NB4 (cell line): ENCODE data around the gene MATN3.

Source experiments
- DNase-seq: peaks from one replicate; pipeline ENCODE4 v3.0.0; 2010; ENCODE audit warnings: low read depth
- H3K4me3 ChIP-seq: one replicate; pipeline ENCODE4 v1.5.1; 2011; ENCODE audit warnings: mild to moderate bottlenecking, low read depth, low read length, moderate library complexity
- MYC ChIP-seq: IDR thresholded peaks from 2 replicates; pipeline ENCODE4 v1.6.1; 2011; ENCODE audit warnings: low read depth, low read length
- POLR2A ChIP-seq: IDR thresholded peaks from 2 replicates; pipeline ENCODE4 v1.6.1; 2011; ENCODE audit warnings: mild to moderate bottlenecking; ENCODE audit not compliant: insufficient read length; ENCODE audit errors: extremely low read depth
- TF ChIP-seq, protein P1 (sequence below): IDR thresholded peaks from 2 replicates; pipeline ENCODE4 v1.6.1; 2011; ENCODE audit warnings: low read depth, low read length
- TF ChIP-seq, protein P2 (sequence below): IDR thresholded peaks from one replicate; pipeline ENCODE4 v1.5.1; 2012; ENCODE audit warnings: low read depth, low read length

Gene MATN3

DNA sequence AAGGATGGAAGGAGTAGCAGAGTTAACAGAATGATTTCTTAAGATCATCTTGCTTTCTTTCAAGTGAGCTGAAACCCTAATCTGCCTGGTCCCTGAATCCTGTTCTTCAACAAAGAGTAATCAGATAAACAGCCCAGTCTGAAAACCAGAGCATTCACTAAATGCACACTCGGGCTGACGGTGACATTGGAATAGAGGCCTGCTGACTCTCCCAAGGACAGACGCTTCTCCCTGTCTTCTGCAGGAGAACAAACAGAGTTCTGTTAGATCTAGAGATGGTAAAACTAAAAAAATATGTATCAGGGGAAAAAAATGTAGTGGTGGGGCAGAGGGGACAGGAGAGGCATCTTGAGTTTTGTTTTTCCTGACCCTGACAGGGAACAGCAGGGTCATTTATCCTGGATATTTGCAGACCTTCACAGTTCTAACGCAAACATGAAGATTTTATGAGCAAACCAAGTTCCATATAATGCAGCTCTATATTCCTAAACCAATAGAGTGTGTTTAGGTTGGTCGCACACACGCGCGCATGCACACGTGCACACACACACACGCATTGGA lies 7.3 kb downstream of the MATN3 start:
- DNase-seq, result no peak
- no peak overlapping the region for H3K4me3 ChIP-seq
- no peak for TF ChIP-seq MYC
- TF ChIP-seq POLR2A, result no peak
- TF ChIP-seq, protein P1, sequence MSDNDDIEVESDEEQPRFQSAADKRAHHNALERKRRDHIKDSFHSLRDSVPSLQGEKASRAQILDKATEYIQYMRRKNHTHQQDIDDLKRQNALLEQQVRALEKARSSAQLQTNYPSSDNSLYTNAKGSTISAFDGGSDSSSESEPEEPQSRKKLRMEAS, result no peak
- TF ChIP-seq, protein P2, sequence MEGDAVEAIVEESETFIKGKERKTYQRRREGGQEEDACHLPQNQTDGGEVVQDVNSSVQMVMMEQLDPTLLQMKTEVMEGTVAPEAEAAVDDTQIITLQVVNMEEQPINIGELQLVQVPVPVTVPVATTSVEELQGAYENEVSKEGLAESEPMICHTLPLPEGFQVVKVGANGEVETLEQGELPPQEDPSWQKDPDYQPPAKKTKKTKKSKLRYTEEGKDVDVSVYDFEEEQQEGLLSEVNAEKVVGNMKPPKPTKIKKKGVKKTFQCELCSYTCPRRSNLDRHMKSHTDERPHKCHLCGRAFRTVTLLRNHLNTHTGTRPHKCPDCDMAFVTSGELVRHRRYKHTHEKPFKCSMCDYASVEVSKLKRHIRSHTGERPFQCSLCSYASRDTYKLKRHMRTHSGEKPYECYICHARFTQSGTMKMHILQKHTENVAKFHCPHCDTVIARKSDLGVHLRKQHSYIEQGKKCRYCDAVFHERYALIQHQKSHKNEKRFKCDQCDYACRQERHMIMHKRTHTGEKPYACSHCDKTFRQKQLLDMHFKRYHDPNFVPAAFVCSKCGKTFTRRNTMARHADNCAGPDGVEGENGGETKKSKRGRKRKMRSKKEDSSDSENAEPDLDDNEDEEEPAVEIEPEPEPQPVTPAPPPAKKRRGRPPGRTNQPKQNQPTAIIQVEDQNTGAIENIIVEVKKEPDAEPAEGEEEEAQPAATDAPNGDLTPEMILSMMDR, result no peak

DNA sequence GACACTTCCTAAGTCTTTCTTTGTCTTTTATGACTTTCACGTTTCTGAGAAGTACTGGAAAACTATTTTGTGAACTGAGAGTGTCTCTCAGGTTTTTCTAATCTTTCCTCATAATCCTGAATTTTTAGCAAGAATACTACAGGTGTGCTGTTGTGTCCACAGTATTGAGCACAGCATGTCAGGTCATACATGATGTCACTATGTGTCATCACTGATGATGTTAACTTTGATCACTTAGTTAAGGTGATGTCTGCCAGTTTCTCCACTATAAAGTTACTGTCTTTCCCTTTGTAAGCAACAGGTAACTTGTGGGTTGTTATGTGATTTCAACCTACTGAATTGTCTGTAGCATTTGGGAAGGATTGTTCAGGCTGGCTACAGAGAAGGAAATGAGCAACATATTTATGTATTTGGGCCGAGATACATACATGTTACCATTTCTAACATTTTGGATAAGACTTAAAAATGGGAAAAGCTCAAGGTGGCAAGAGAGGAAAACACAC lies 11.1 kb downstream of the MATN3 start:
- no peak for DNase-seq
- TF ChIP-seq, protein P2, result no peak
- TF ChIP-seq POLR2A (no peak), MYC (no peak)
- TF ChIP-seq, protein P1, result no peak

DNA sequence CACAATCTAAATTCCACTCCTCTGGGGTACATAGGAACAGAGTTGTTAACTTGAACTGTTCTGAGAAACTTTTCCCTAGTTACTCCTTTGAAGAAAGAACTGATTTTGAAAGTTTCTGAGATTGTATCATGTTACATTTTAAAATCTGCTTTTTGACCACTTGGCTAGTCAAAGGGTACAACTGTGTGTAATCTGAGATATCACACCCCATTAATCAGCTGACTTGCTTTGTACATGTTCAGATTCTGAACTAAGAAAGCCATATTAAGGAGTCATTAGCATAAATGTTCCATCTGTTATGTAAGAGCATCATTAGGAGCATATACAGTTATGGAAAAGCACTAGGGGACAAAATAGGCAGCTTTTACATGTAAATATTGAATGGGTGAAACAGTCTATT lies 18.7 kb downstream of the MATN3 start:
- DNase-seq, result no peak
- no peak overlapping the region for H3K4me3 ChIP-seq
- TF ChIP-seq POLR2A (no peak), MYC (no peak)
- TF ChIP-seq, protein P2, result no peak
- TF ChIP-seq, protein P1, result no peak

More for the DNA sequence above, 11.1 kb downstream of the MATN3 start:
- H3K4me3 ChIP-seq, result no peak overlapping the region

DNA sequence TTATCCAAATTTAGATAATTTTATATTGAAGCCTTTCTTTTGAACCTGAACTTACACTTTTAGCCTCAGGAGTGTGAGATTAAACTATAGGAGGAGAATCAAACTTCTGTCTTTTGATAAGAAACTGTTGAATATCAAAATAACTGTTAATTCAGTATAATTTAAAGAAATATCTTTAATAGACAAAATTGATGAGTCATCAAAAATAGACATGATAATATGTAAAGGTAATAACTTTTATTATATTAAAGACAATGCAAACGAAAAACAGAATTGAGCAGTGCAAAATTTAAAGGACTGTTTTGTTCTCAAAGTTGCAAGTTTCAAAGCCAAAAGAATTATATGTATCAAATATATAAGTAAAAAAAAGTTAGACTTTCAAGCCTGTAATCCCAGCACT lies 20.6 kb downstream of the MATN3 start:
- TF ChIP-seq POLR2A (no peak), MYC (no peak)
- TF ChIP-seq, protein P1, result no peak
- TF ChIP-seq, protein P2, result no peak
- H3K4me3 ChIP-seq, result no peak overlapping the region
- DNase-seq, result no peak

DNA sequence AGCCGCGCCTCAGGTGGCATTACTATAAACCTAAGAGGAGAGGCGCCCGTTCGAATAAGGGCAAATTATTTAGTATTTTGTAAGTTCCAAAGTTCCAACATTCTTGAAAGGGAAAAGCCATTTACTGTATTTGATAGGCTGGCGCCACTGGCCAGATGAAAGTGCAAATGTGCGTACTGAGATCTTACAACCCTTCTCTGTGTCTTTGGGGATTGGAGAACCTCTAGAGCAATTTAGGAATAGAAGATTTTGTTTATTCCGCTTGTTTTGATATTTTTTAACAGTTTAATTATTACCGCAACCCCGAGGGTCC lies 22.1 kb downstream of the MATN3 start:
- H3K4me3 ChIP-seq, result peak overlapping the region; percentile 89
- no peak for DNase-seq
- TF ChIP-seq, protein P1, result no peak
- no peak for TF ChIP-seq MYC
- TF ChIP-seq, protein P2, result no peak
